ENCODE measurements around the gene HDAC10.

Gene HDAC10, protein sequence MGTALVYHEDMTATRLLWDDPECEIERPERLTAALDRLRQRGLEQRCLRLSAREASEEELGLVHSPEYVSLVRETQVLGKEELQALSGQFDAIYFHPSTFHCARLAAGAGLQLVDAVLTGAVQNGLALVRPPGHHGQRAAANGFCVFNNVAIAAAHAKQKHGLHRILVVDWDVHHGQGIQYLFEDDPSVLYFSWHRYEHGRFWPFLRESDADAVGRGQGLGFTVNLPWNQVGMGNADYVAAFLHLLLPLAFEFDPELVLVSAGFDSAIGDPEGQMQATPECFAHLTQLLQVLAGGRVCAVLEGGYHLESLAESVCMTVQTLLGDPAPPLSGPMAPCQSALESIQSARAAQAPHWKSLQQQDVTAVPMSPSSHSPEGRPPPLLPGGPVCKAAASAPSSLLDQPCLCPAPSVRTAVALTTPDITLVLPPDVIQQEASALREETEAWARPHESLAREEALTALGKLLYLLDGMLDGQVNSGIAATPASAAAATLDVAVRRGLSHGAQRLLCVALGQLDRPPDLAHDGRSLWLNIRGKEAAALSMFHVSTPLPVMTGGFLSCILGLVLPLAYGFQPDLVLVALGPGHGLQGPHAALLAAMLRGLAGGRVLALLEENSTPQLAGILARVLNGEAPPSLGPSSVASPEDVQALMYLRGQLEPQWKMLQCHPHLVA

DNA sequence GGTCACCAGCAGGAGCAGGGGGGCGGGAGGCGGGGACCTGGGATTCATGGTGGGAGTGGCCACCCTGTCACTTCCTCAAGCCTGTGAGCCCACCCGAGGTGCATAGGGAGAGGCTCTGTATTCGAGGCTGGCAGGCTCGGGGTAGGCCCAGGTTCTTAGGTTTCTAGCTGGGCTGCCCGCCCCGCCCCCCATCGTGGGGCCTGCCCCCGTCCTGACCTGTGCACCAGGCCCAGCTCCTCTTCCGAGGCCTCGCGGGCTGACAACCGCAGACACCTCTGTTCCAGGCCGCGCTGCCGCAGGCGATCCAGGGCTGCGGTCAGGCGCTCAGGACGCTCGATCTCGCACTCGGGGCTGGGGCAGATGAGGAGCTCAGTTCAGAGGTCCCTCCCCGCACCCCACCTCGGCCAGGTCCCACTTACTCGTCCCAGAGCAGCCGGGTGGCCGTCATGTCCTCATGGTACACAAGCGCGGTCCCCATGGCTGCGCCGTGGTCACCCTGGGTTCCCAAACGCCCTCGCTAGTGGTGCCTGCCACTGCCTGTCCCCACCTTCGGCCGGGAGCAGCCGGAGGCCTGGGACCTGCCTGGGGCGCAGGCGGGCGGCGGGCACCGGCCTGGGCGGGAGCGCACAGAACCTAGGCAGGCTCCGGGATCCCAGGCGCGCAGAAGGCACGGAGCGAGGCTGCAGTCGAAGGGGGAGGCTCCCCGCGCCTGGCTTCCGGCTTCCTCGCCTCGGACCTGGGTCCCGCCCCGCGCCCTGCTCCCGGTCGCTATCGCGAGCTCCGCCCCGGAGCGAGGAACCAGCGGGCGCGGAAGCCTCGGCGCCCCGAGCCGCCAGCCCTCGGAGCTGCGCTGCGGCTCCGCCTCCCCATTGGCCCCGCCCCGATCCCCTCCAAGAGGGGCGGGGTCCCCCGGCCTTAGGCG is at the start of gene HDAC10:
TSS of gene HDAC10 (minus strand) at position 711 of the 922 bp plus-strand sequence. CDS start at position 478, 233 bp downstream.
- DNase-seq: peak; percentile 80

DNA sequence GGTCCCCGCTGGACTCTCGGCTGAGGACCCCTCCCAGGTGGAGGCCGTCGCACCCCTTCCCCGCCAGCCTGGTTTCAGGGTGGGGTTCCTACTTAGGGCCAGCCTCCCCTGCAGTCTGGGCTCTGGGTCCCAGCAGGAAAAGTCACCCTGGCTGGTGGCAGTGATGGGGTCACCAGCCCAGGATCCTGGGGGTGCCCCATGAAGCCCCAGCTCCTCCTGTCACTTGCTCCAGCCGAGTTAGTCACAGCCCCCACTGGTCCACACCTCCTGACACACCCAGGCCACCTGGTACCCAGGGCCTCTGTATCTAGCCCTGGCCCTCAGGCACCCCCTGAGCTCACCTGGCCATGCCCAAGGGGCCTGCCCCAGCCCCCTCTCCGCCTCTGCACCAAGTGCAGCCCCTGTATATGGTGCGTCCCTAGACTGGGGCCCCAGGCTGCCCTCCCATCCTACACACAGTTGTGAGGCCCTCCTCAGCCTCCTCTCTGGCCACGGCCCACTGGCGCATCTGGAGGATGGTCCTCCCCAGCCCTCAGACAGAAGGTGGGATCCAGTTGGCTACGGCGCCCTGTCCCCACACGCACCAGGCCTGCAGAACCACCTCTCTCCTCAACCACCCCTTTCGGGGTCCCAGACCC is 49.7 kb upstream of the HDAC10 start:
- no peak for DNase-seq

DNA sequence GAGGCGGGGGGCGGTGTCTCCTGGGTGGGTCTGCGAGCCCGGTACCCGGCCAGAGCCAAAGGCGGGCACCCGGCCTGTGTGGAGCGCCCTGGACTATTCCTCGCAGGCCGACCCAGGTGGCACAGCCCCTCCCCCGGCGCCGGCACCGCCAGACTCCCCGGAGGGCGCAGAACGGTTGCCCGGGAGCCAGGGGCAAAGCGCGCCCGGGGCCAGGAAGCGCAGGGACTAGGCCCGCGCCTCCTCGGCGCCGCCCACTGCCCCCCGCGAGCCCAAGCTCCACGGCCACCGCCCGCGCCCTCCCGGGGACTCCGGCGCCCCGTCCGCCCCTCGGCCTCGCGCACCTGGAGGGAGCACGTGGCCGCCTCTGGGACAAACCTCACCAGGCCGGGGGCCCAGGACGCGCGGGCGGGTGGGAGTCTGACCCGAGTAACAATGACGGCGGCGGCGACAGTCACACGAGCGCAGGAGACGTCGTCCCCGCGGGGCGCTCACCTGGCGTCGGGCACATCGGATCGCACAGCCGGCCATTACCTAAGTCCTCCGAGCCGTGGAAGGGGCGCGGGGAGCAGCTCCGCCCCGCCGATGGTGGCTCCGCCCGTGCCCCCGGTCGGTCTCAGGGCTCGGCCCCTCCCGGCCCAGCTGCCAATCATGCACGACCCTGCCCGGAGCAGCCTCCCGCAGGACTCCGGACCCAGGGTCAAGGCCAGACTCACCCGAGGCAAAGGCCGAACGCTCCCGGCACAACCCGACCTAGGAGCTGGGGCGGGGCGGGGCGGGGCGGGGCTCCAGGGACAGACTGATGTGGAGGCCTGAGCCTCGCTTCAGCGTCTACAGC is 48.9 kb upstream of the HDAC10 start:
- DNase-seq: no peak

DNA sequence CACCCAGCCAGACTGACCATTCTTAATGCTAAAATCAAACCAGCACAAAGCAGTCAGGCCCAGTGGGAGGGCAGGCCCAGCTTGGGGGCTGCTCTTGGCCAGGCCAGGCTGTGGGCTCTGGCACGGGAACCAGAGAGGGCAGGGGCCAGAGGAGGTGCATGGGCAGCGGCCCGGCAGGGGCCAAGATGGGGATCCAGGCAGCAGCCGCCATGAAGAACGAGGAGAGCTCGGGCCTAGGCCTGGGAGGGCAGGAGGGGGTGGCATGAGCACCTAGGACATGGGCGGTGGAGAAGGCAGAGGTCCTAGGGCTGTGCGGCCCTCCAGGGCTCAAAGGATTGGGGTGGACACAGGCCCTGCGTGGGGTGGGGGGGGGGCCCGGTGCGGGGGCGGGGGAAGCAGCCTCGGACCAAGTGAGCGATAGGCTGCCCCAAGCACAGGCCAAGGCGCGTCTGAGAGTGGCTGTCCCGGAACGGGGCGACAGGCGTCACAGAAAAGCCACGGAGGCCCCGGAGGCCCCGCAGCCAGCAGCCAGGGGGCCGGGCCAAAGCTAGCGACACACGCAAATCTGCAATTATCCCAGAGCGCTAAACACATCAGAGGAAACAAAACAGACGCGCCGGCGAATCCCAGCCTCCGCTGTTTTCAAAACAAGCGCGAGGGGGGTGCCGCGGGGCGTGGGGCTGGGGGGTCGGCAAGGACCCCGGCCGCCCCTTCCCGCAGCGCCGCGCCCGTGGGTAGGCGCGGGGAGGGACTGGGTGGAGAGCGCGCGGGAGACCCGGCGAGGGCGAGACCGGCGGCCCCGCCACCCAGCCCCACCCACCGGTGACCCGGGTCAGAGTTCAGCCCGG is 48.1 kb upstream of the HDAC10 start:
- DNase-seq: no peak

DNA sequence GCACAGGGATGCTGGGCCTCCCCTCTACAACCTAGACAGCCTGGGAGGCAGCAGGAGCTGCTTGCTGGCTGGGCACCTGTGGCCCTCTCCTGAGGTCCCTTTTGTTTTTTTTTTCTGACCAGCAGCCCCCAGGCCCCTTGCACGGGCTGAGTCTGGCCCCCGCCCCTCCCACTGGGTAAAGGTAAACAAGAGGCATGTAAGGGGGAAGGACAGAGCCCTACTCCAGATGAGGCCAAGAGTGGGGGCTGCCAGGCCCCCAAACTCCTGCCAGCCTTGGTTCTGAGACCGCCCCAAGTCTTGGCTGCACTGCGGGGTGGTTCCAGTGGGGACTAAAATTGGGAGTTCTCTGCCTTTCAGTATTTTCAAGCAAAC is 47.2 kb upstream of the HDAC10 start:
- DNase-seq: no peak

DNA sequence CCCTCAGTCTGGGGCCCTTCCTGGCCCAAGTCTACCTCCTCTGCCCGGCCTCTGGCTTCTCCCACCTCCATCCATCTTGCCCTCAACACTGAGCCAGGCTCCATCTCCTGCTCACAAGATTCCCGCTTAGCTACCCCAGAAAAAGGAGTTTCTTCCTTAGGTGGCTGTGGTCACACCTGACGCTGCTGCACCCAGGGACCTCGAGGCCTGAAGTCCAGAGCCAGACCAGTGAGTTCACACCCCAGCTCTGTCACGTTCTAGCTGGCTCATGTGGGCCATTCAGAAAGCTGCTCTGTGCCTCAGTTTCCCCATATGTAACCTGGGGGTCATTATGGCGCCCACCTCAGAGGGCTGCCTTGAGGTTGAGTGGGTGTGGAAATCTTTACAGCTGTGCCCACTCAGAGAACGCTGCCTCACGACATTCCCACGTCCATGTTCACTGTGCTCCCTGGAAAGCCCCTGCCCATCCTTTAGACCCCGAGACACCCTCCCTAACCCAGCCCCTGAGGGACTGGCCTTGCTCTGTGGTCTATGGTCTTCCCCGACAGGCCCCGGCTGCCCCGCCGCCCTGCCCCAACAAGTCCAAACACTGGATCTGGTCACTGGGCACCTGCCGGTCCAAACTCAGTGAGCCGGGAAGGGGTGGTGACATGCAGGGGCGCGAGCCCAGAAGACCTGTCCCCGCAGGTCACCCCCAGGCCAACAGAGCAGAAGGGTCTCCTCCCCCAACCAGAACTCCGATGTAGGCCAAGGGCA is 46.6 kb upstream of the HDAC10 start:
- DNase-seq: no peak

DNA sequence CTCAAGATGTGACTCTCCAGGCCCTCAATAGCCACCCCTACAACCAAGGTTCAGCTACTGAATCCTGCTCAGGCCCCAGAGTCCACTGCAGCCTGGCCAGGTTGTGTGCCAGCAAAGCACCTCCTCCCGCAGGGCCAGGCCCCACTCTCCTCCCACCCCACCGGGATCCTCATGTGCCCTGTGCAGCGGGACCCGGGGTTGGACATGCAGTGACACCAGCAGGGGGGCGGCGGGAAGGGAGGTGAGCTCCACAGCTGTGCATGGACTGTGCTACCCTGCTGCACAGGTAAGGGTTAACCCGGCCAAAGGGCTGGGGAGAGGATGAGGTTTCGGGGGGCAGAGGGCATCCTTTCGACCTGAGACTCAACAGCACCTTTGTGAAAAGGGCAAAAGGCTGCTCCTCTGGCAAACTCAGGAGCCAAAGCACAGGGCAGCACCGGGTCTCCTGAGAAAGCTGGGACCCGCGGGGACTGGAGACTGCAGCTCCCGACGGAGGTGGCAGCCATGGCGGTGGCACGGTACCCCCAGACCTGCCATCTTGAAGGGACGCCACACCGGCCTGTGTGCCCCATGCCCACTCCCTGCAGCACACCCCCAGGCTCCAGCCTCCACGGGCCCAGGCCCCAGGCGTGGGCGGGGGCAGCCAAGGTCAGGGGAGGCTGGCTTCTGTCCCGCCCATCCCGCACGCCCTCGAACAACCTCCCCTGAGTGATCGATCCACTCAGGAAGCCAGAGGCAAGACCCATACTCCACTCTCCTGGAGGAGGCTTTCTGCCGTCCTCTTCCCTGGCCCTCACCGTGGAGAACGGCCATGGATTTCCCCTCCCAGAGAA is 45.8 kb upstream of the HDAC10 start:
- DNase-seq: no peak

DNA sequence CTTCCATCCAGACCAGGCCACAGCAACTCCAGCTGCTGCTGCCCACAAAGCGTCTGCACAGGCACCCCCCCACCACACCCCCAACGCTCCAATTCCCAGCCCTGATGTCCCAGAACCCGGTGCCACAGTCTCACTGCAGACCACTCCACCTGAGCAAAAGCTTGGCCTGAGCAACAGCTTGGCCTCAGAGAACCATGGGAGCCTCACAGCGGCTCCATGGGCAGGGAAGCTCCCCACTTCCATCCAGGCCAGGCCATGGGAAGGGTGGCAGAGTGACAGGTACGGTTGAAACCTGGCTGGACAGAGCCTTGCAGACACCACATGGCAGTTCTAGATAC is 43.2 kb upstream of the HDAC10 start:
- DNase-seq: no peak

DNA sequence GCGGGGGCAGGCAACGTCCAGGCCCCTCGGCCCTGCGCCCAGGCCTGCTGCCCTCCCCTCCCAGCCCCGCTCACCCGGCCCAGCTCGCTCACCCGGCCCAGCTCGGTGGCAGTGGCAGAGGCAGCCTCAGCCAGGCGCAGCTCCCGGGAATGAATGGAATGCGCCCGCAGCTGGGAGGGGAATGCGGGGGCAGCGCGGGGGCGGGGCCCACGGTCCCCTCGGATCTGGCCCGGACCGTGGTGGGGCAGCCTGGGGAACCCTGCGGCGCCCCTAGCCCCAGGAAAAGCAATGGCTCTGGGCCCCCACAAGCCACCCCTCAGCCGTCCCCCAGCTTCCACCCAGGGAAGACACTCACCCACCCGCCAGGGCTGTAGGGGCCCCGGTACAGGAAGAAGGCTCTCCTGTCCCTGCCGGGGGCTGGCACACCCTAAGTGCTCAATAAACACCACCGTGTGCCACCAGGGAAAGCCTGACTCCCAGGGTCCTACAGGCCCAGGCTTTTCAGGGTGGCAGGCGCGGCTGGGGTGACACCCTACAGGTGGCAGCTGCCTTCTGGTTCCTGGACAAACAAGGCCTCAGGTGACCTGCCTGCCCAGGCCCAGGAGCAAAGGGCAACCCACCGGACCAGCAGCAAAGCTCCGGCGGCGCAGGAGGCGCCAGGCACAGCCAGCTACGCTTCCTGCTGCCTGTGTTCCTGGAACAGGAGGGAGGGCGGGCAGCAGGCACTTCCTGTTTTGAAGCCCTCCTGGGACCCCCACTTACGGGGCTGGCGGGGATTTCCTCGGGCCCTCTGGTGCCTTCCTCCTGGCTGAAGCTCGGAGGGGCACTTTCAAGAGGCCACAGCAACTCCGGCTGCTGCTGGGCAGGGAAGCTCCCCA is 42.6 kb upstream of the HDAC10 start:
- DNase-seq: no peak

DNA sequence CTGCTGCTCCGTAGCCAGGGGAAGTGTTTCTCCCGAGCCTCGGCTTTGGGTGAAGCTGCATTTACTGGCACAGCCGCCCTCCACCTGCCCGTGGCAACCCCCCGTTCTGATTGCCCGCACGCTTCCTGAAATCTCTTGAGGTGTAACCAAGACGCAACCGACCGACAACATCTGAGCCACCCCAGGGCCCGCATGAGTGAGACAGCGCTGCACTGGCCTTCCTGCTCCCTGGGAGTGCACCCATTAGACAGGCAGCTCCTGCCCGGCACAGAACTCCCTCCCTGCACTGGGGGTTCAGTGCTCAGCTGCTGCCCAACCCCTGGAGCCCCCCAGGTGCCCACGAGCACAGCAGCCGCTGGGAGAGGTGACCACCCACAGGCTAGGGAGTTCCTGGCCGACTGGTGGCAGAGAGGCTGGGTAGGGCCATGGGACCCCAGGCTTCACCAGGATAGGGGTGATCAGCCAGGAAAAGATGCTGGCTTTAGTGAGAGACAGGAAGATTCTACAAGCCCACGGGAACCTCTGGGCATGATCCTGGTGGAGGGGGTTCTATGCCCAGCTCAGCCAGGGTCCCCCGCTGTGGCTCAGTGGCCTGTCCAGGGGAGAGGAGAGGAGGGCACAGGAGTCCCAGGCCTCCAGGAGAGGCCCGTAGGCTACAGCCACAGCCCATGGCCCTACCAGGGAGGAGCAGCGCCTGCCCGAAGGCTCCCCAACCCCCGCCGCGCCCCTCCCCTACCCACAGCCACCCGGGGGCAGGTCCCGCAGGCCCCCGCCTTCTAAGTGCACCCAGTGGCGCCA is 41.8 kb upstream of the HDAC10 start:
- no peak for DNase-seq

DNA sequence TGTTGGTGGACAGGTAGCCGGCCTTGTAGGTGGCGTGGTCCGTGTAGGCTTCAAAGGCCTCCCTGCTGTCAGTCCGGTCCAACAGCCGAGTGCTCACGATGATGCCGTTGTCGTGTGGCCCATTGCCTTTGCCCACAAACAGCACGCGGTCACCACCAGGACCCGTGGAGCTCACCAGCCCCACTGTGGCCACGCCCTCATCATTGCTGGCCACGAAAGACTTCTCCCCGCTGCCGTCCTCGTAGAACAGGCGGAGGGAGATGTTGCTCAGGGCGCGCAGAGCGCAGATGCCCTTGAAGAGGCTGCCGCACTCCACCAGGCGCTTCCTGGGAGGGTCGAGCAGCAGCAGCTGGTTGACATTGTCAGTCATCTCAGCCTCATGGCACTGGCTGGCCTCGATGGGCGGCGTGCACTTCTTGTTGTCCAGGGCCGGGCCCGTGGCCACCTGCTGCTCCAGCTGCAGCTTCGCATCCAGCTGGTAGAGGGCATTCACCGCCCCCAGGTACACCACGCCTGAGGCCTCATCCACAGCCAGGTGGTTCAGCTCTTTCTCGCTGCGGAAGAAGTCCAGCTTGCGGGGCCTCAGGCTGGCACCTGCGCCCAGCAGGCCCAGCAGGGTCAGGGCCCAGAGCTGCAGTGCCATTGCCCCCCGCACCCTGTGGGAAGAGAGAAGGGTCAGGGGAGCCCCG is 39.0 kb upstream of the HDAC10 start:
- no peak for DNase-seq

DNA sequence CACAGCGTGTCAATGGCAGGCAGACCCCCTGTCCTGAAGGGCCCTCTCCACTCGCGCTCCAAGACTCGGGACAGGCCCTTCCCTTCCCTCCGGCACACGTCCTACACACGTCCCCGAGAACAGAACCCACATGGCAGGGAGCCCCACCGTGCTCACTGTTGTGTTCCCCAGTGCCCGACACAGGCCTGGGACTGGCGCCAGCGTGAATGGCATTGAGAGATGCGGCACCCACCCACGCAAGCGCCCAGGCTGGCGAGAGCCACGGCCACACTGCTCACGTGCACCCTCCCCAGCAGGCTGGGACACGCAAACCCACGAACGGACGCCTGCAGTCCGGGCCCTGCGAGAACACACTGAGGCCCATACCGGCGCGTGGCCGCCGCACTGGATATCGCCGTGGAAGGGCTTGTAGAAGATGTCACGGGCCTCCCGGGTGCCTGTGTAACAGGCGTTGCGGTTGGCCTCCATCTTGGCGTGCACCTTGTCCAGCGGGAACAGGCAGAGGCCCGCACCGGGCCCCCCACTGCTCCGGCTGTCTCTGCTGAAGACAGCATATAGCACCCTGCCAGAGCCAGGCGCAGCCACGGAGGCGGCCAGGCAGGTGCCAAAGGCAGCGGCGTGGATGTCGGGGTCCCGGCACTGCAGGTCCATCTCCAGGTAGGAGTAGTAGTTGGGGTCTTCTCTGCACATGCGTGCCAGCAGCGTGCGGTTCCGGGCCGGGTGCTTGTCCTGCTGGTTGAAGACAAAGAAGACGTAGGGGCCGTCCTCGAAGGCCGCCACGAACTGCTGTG is 38.3 kb upstream of the HDAC10 start:
- DNase-seq: no peak

DNA sequence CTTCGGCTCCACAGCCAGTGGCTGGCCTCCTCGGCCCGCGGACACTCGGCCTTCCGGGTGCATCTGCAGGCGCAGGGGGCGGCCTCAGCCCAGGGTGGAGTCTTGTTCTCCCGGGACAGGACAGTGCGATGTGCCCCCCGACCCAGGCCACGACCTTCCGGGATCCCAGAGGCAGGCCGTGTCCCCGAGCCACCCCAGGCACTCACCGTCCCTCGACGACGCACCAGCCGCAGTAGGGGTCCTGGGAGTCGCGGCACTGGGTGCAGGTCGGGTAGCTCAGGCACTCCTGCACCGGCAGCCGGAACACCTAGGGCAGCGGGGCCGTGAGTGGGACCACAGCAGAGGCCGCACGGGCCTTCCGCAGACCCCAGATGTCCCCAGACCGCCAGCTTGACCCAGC is 36.7 kb upstream of the HDAC10 start:
- no peak for DNase-seq

DNA sequence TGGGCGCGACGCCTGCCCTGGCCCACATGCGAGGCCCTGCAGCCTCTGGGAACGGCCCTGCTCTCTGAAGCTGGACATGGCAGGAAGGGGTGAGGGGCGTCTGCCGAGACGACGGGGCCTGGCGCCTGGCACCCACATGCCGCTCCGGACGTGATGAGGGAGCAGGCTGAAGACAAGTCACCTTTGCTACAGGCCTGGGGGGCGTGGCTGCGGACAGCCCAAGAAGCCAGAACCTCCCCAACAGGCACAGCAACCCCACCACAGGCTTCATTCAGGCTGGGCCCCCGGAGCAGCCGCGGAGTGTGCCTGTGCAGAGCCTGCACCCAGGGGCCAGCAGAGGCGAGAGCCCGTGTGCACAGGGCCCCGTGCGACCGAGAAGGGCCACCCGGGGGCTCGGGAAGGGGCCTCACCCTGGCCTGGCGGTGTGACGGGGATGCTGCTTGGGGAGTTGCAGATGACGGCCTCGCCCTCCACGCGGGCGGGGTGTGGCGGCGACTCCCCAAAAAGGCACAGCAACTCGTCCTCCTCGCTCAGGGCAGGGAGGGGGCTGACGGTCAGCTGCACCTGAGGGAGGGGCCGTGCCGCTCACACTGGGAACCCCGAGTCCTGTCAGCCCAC is 35.7 kb upstream of the HDAC10 start:
- no peak for DNase-seq

DNA sequence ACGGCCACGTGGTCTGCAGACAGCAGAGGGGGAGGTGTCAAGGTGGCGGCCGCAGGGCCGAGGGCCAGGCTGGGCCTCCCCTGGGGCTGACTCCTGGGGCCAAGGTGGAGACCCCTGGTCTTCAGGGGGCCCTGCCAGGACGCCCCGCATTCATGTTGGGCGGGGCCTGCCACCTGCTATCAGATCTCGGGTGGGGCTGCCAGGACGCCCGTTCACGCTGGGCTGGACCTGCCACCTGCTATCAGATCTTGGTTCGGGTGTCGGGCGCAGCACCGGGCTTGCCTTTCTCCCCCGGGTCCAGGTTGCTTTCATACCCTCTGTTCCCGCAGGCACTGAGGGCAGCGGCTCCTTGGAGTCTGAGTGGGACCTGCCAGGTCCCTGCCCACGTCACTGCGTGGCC is 35.2 kb upstream of the HDAC10 start:
- DNase-seq: no peak

Data from activated T-cell treated with anti-CD3 and anti-CD28 coated beads, Interleukin-2, amount 50 U/mL, for 1 hour (primary cell).